HCT116 (cell line): ENCODE results near the gene CALU. TPM values are rescaled to one million over a fixed set of nuclear protein-coding genes. Genes with fewer than 3 reads are reported as not detected.

Experiments
- ATAC-seq: fragments of 200-7000 bp; cut with Tn5 transposase; 2 replicates; pipeline ENCODE4 v1.9.1; 2020; ENCODE audit warnings: mild to moderate bottlenecking, moderate library complexity
- BruUV-seq: library from RNA; stranded (reverse); fragments of 400-500 nt; replicated peaks from 2 replicates; lab custom pipeline; 2021; lab: Mats Ljungman, UMichigan
- CTCF ChIA-PET: fragments of 300-600 bp; sonication (Branson Sonifier 250); formaldehyde crosslinking; loops from one replicate; lab custom pipeline; 2021; ENCODE audit warnings: antibody characterized with exemption; lab: Charles Lee
- POLR2A ChIA-PET: fragments of 300-600, 350-600 bp; sonication (Branson Sonifier 250); formaldehyde crosslinking; loops from one replicate; lab custom pipeline; 2021; ENCODE audit warnings: antibody characterized with exemption; lab: Charles Lee
- RAD21 ChIA-PET, 2 experiments: fragments of 300-600 bp; sonication (Branson Sonifier 250); formaldehyde crosslinking; loops; one replicate each; lab custom pipeline; 2023; ENCODE audit warnings: low total read pairs in 2 of 2; ENCODE audit not compliant: uncharacterized antibody in 2 of 2, unreplicated experiment in 2 of 2, low non-redundant PET in 1 of 2; lab: Charles Lee
- DNase-seq: peaks from one replicate; pipeline ENCODE4 v3.0.0-alpha.2; 2010; ENCODE audit warnings: low read depth, low spot score
- H2AFZ ChIP-seq: fragments of 200-600 bp; shearing (Covaris generic), sonication (generic); 2 replicates; pipeline ENCODE4 v1.6.1; 2017; ENCODE audit warnings: low read depth, mixed run types, mixed read lengths, antibody characterized with exemption, low read length; ENCODE audit not compliant: poor library complexity, severe bottlenecking
- H3K27ac ChIP-seq: 2 replicates; pipeline ENCODE4 v1.5.1; 2012; ENCODE audit warnings: low read depth, low read length
- H3K27me3 ChIP-seq: fragments of 200-600 bp; sonication (generic); 2 replicates; pipeline ENCODE4 v1.6.1; 2016; ENCODE audit warnings: mixed run types, low read length, mixed read lengths; ENCODE audit not compliant: insufficient read depth
- H3K36me3 ChIP-seq, 2 experiments: fragments of 200-500 bp in 1 of 2; fragments of 200-600 bp in 1 of 2; sonication (Bioruptor generic) in 1 of 2; sonication (generic) in 1 of 2; 2 replicates each; pipeline versions ENCODE4 v1.5.1 to v1.6.1; 2014 to 2016; ENCODE audit warnings: low read length in 2 of 2, inconsistent platforms in 1 of 2, mixed read lengths in 1 of 2, mixed run types in 1 of 2; ENCODE audit not compliant: insufficient read depth in 2 of 2, control insufficient read depth in 1 of 2
- H3K4me1 ChIP-seq, 2 experiments: fragments of 200-600 bp in 1 of 2; sonication (generic) in 1 of 2; 2 replicates each; pipeline versions ENCODE4 v1.5.1 to v1.6.1; 2012 to 2017; ENCODE audit warnings: low read length in 2 of 2, inconsistent platforms in 1 of 2, mild to moderate bottlenecking in 1 of 2, mixed read lengths in 1 of 2, mixed run types in 1 of 2, moderate library complexity in 1 of 2; ENCODE audit not compliant: insufficient read depth in 2 of 2, control insufficient read depth in 1 of 2
- H3K4me2 ChIP-seq: fragments of 200-600 bp; sonication (generic); 2 replicates; pipeline ENCODE4 v1.6.1; 2017; ENCODE audit warnings: mixed run types, low read length, mixed read lengths
- H3K4me3 ChIP-seq, 2 experiments: fragments of 200-600 bp in 1 of 2; sonication (generic) in 1 of 2; replicated peaks in 1 of 2; 2 replicates each; pipeline ENCODE4 v1.5.1; 2011 to 2016; ENCODE audit warnings: low read length in 2 of 2, control low read depth in 1 of 2, low read depth in 1 of 2, mild to moderate bottlenecking in 1 of 2, mixed read lengths in 1 of 2, mixed run types in 1 of 2
- H3K79me2 ChIP-seq: fragments of 200-600 bp; sonication (generic); 2 replicates; pipeline ENCODE4 v1.6.1; 2017; ENCODE audit warnings: mild to moderate bottlenecking, mixed run types, low read length, moderate library complexity, mixed read lengths; ENCODE audit not compliant: insufficient read depth
- H3K9ac ChIP-seq: fragments of 200-600 bp; sonication (generic); 2 replicates; pipeline ENCODE4 v1.6.1; 2016; ENCODE audit warnings: low read length, mixed read lengths
- H3K9me2 ChIP-seq: fragments of 200-600 bp; sonication (generic), shearing (Covaris generic); 2 replicates; pipeline ENCODE4 v1.6.1; 2017; ENCODE audit warnings: mixed run types, mild to moderate bottlenecking, moderate library complexity; ENCODE audit not compliant: insufficient read depth
- H3K9me3 ChIP-seq, 2 experiments: fragments of 200-500 bp in 1 of 2; fragments of 200-600 bp in 1 of 2; sonication (Bioruptor generic) in 1 of 2; sonication (generic) in 1 of 2; 2 replicates each; pipeline ENCODE4 v1.6.1; 2014 to 2017; ENCODE audit warnings: low read length in 2 of 2, mixed read lengths in 2 of 2, inconsistent platforms in 1 of 2, low read depth in 1 of 2, mild to moderate bottlenecking in 1 of 2, mixed run types in 1 of 2, moderate library complexity in 1 of 2; ENCODE audit not compliant: control insufficient read depth in 1 of 2, insufficient read depth in 1 of 2
- H4K20me1 ChIP-seq: fragments of 200-600 bp; sonication (generic), shearing (Covaris generic); 2 replicates; pipeline ENCODE4 v1.6.1; 2017; ENCODE audit warnings: mixed run types, mild to moderate bottlenecking, moderate library complexity; ENCODE audit not compliant: insufficient read depth
- ATF3 ChIP-seq: IDR thresholded peaks from 2 replicates; pipeline ENCODE4 v1.6.1; 2012
- ELF1 ChIP-seq: IDR thresholded peaks from 2 replicates; pipeline ENCODE4 v1.6.1; 2012; ENCODE audit warnings: low read depth, borderline replicate concordance
- EZH2 ChIP-seq: fragments of 200-600 bp; sonication (generic); IDR thresholded peaks from 2 replicates; pipeline ENCODE4 v1.6.1; 2017; ENCODE audit warnings: antibody characterized with exemption, mixed run types
- EZH2phosphoT487 ChIP-seq: fragments of 200-600 bp; IDR thresholded peaks from 2 replicates; pipeline ENCODE4 v1.6.1; 2018; ENCODE audit warnings: antibody characterized with exemption, borderline replicate concordance
- JUND ChIP-seq: IDR thresholded peaks from 2 replicates; pipeline ENCODE4 v1.6.1; 2012
- POLR2A ChIP-seq: IDR thresholded peaks from 2 replicates; pipeline ENCODE4 v1.7.0; 2011; ENCODE audit warnings: borderline replicate concordance; ENCODE audit not compliant: insufficient read depth, insufficient read length; ENCODE audit errors: extremely low read depth
- RAD21 ChIP-seq: IDR thresholded peaks from 2 replicates; pipeline ENCODE4 v1.6.1; 2012; ENCODE audit warnings: low read depth, mild to moderate bottlenecking
- REST ChIP-seq: IDR thresholded peaks from 2 replicates; pipeline ENCODE4 v1.6.1; 2012; ENCODE audit warnings: low read depth
- SIN3A ChIP-seq: IDR thresholded peaks from 2 replicates; pipeline ENCODE4 v1.6.1; 2012; ENCODE audit warnings: low read depth
- SP1 ChIP-seq: IDR thresholded peaks from 2 replicates; pipeline ENCODE4 v1.6.1; 2012; ENCODE audit warnings: low read depth
- TCF7L2 ChIP-seq: IDR thresholded peaks from 2 replicates; pipeline ENCODE4 v1.7.0; 2011; ENCODE audit warnings: borderline replicate concordance, inconsistent platforms; ENCODE audit not compliant: insufficient read depth, insufficient read length; ENCODE audit errors: extremely low read depth
- YY1 ChIP-seq: IDR thresholded peaks from 2 replicates; pipeline ENCODE4 v1.6.1; 2011; ENCODE audit warnings: low read length, low read depth, moderate library complexity, mild to moderate bottlenecking; ENCODE audit not compliant: insufficient replicate concordance; ENCODE audit errors: extremely low read depth
- ZNF274 ChIP-seq: fragments of 200-500 bp; sonication (Bioruptor generic); IDR thresholded peaks from 2 replicates; pipeline ENCODE4 v1.6.1; 2014; ENCODE audit warnings: mild to moderate bottlenecking, low read depth, low read length, inconsistent platforms
- intact Hi-C: fragments of 100-400 bp; cut with micrococcal nuclease; formaldehyde crosslinking; loops from 2 replicates; pipeline ENCODE4 v1.10.0; 2022
- total RNA-seq: library from RNA; stranded (reverse); gene quantifications from one replicate; pipeline ENCODE4 v1.2.1, GENCODE V29; 2021; ENCODE audit not compliant: unreplicated experiment

The CALU gene
- total RNA-seq, 1 experiment from 2014 or later, result 106 TPM

GRCh38 chr7:128743112-128743772, 4.1 kb downstream of the CALU start:
- Histone ChIP-seq H3K9me2 (no peaks in the 10 kb centered on the region), H4K20me1 (peaks cover 34% of the 10 kb centered on the region; the same call in 1 of the 2 replicates), H3K9ac (no peak overlapping the region), H3K4me2 (no peak overlapping the region), H2AFZ (no peak overlapping the region), H3K4me1 (peaks cover 10 to 27% of the 10 kb centered on the region in 2 experiments), H3K4me3 (no peak overlapping the region), H3K27ac (no peak overlapping the region), H3K9me3 (no peaks in the 10 kb centered on the region), H3K27me3 (no peaks in the 10 kb centered on the region), H3K36me3 (peaks cover 0 to 4% of the 10 kb centered on the region in 2 experiments; a peak in 2 of 4 replicates), H3K79me2 (peaks cover 91% of the 10 kb centered on the region)
- no TSS peak for BruUV-seq
- ChIA-PET CTCF (no interaction called here), POLR2A (no interaction called here), RAD21 (no interaction called here)
- intact Hi-C loops, result no loop called here
- DNase-seq (no peak), ATAC-seq (no peak)
- TF ChIP-seq POLR2A (no peak), TCF7L2 (no peak), ELF1 (no peak), RAD21 (no peak), JUND (no peak), SP1 (no peak), EZH2phosphoT487 (no peak), SIN3A (no peak), ZNF274 (no peak), YY1 (no peak)

GRCh38 chr7:128744366-128744905, 5.3 kb downstream of the CALU start:
- Histone ChIP-seq H3K27me3 (no peaks in the 10 kb centered on the region), H3K9me3 (no peaks in the 10 kb centered on the region), H3K4me1 (peaks cover 4 to 20% of the 10 kb centered on the region in 2 experiments; a peak in 2 of 4 replicates), H3K9me2 (no peaks in the 10 kb centered on the region), H3K4me3 (no peak overlapping the region), H3K27ac (no peak overlapping the region), H4K20me1 (peaks cover 45% of the 10 kb centered on the region; the same call in 1 of the 2 replicates), H3K36me3 (peaks cover 11 to 14% of the 10 kb centered on the region in 2 experiments), H2AFZ (no peak overlapping the region), H3K79me2 (peaks cover 100% of the 10 kb centered on the region), H3K4me2 (no peak overlapping the region), H3K9ac (no peak overlapping the region)
- ATAC-seq, result no peak
- ChIA-PET RAD21 (no interaction called here), CTCF (no interaction called here), POLR2A (no interaction called here)
- DNase-seq, result no peak
- intact Hi-C loops, result no loop called here
- no TSS peak for BruUV-seq
- TF ChIP-seq POLR2A (no peak), ATF3 (no peak), ELF1 (no peak), EZH2phosphoT487 (no peak), EZH2 (no peak), REST (no peak), YY1 (no peak), RAD21 (no peak)
